ENCODE measurements around the gene CSF1R. TPM values are rescaled to one million over a fixed set of nuclear protein-coding genes. Genes with fewer than 3 reads are reported as not detected.
A peak's percentile ranks its signal among the peaks of the same experiment; 100 is the strongest.

CSF1R gene
- total RNA-seq, 1 experiment from 2014 or later = 5.8 TPM

- Histone ChIP-seq H3K4me3 (ENCODE audit: low read depth, low read length) (no peak overlapping the region), H3K36me3 (ENCODE audit: control insufficient read depth, insufficient read depth, low read length) (peaks cover 2% of the 10 kb centered on the region; the same call in 1 of the 2 replicates), H3K9me3 (no peaks in the 10 kb centered on the region), H3K4me1 (no peaks in the 10 kb centered on the region), H3K27me3 (replicated peaks; ENCODE audit: control insufficient read depth, insufficient read depth, low read length) (no peaks in the 10 kb centered on the region)
- Mint-ChIP-seq H3K27me3 (ENCODE audit: insufficient read depth, unreplicated experiment) (no peaks in the 10 kb centered on the region), H3K9me3 (ENCODE audit: unreplicated experiment) (no peaks in the 10 kb centered on the region), H3K4me3 (ENCODE audit: unreplicated experiment) (no peak overlapping the region), H3K4me1 (ENCODE audit: low read depth, unreplicated experiment) (no peaks in the 10 kb centered on the region), H3K27ac (ENCODE audit: unreplicated experiment) (peak overlapping the region; percentile 16), H3K36me3 (ENCODE audit: insufficient read depth, unreplicated experiment) (peaks cover 56% of the 10 kb centered on the region)
- intact Hi-C loops (cut with micrococcal nuclease; ENCODE audit: unreplicated experiment) = loop anchor here (5.0 kb wide), 1 partner anchor 57 kb away; no protein-coding TSS in a partner anchor
- POLR2A ChIA-PET = no interaction called here
- DNase-seq = no peak
- no TSS peak for BruUV-seq (replicated peaks)
- CTCF ChIA-PET = interaction anchor here (1.1 kb wide), 1 partner anchor 106 kb away, joined by 3 read pairs; no protein-coding TSS in a partner anchor
- TF ChIP-seq, protein P1, sequence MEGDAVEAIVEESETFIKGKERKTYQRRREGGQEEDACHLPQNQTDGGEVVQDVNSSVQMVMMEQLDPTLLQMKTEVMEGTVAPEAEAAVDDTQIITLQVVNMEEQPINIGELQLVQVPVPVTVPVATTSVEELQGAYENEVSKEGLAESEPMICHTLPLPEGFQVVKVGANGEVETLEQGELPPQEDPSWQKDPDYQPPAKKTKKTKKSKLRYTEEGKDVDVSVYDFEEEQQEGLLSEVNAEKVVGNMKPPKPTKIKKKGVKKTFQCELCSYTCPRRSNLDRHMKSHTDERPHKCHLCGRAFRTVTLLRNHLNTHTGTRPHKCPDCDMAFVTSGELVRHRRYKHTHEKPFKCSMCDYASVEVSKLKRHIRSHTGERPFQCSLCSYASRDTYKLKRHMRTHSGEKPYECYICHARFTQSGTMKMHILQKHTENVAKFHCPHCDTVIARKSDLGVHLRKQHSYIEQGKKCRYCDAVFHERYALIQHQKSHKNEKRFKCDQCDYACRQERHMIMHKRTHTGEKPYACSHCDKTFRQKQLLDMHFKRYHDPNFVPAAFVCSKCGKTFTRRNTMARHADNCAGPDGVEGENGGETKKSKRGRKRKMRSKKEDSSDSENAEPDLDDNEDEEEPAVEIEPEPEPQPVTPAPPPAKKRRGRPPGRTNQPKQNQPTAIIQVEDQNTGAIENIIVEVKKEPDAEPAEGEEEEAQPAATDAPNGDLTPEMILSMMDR (IDR thresholded peaks at IDR 0.05; ENCODE audit: insufficient read depth in 1 of 2, low read depth in 1 of 2, low read length in 1 of 2, severe bottlenecking in 1 of 2, unreplicated experiment in 1 of 2) = no peak
Observed at GRCh38 chr5:150055326-150056074, 30.9 kb downstream of the CSF1R start.

- Histone ChIP-seq H3K9me3 (no peaks in the 10 kb centered on the region), H3K4me1 (no peaks in the 10 kb centered on the region), H3K27me3 (replicated peaks; ENCODE audit: control insufficient read depth, insufficient read depth, low read length) (no peaks in the 10 kb centered on the region), H3K4me3 (ENCODE audit: low read depth, low read length) (no peak overlapping the region), H3K36me3 (ENCODE audit: control insufficient read depth, insufficient read depth, low read length) (peaks cover 4% of the 10 kb centered on the region; the same call in 1 of the 2 replicates)
- intact Hi-C loops (cut with micrococcal nuclease; ENCODE audit: unreplicated experiment) = no loop called here
- H3K4me1 Mint-ChIP-seq (ENCODE audit: low read depth, unreplicated experiment) = no peaks in the 10 kb centered on the region
- TF ChIP-seq, protein P1 (IDR thresholded peaks at IDR 0.05; ENCODE audit: insufficient read depth in 1 of 2, low read depth in 1 of 2, low read length in 1 of 2, severe bottlenecking in 1 of 2, unreplicated experiment in 1 of 2) = no peak
- H3K27me3 Mint-ChIP-seq (ENCODE audit: insufficient read depth, unreplicated experiment) = no peaks in the 10 kb centered on the region
- ChIA-PET POLR2A (no interaction called here), CTCF (interaction anchor here (1.1 kb wide), 1 partner anchor 107 kb away, joined by 3 read pairs; no protein-coding TSS in a partner anchor)
- no TSS peak for BruUV-seq (replicated peaks)
- H3K36me3 Mint-ChIP-seq (ENCODE audit: insufficient read depth, unreplicated experiment) = peaks cover 62% of the 10 kb centered on the region
- H3K4me3 Mint-ChIP-seq (ENCODE audit: unreplicated experiment) = no peak overlapping the region
- no peak overlapping the region for H3K27ac Mint-ChIP-seq (ENCODE audit: unreplicated experiment)
- no peaks in the 10 kb centered on the region for H3K9me3 Mint-ChIP-seq (ENCODE audit: unreplicated experiment)
- DNase-seq = no peak
Observed at GRCh38 chr5:150054569-150054968, 31.8 kb downstream of the CSF1R start.

DNA sequence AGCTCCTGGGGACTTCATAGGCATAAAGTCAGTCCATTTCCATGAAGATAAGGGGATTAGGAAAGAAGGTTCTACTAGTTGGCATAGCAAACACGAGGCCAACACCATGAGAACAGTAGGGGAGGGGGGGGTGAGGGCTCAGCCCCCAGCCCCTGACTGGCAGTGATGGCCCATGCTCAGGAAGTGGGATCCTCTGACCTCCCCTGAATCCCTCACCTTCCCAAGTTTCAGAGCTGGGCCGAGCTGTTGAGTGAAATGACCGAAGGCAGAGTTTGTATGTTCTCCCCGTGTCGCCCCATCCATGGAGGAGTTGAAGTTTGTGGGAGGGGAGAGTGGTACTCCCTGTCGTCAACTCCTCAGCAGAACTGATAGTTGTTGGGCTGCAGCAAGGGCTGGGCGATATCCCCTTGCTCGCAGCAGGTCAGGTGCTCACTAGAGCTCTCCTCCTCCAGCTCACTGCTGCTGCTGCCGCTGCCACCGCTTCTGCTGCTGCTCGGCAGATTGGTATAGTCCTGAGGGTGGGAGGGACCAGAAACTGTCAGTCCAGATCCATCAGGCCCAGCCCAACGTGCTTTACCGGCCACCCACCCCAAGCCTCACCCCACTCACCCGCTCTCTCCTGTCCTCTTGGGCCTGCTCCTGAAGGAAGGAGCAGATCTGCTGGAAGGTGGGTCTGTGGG lies 32.5 kb downstream of the CSF1R start:
- no peak overlapping the region for H3K4me3 ChIP-seq (ENCODE audit: low read depth, low read length)
- intact Hi-C loops (cut with micrococcal nuclease; ENCODE audit: unreplicated experiment) = no loop called here
- no TSS peak for BruUV-seq (replicated peaks)
- H3K4me3 Mint-ChIP-seq (ENCODE audit: unreplicated experiment) = no peak overlapping the region
- no peaks in the 10 kb centered on the region for H3K4me1 Mint-ChIP-seq (ENCODE audit: low read depth, unreplicated experiment)
- POLR2A ChIA-PET = no interaction called here
- H3K27me3 Mint-ChIP-seq (ENCODE audit: insufficient read depth, unreplicated experiment) = no peaks in the 10 kb centered on the region
- peaks cover 69% of the 10 kb centered on the region for H3K36me3 Mint-ChIP-seq (ENCODE audit: insufficient read depth, unreplicated experiment)
- TF ChIP-seq, protein P1 (IDR thresholded peaks at IDR 0.05; ENCODE audit: insufficient read depth in 1 of 2, low read depth in 1 of 2, low read length in 1 of 2, severe bottlenecking in 1 of 2, unreplicated experiment in 1 of 2) = no peak
- H3K9me3 ChIP-seq = no peaks in the 10 kb centered on the region
- H3K4me1 ChIP-seq = no peaks in the 10 kb centered on the region
- H3K27ac Mint-ChIP-seq (ENCODE audit: unreplicated experiment) = no peak overlapping the region
- CTCF ChIA-PET = interaction anchor here (0.6 kb wide), 1 partner anchor 49 kb away, joined by 3 read pairs; no protein-coding TSS in a partner anchor
- H3K27me3 ChIP-seq (replicated peaks; ENCODE audit: control insufficient read depth, insufficient read depth, low read length) = no peaks in the 10 kb centered on the region
- H3K36me3 ChIP-seq (ENCODE audit: control insufficient read depth, insufficient read depth, low read length) = peaks cover 7% of the 10 kb centered on the region
- H3K9me3 Mint-ChIP-seq (ENCODE audit: unreplicated experiment) = no peaks in the 10 kb centered on the region
- no peak for DNase-seq
